HepG2 (cell line): ENCODE data around the gene TMEM270. TPM values are rescaled to one million over a fixed set of nuclear protein-coding genes. Genes with fewer than 3 reads are reported as not detected.

Experiments
- ARNT ChIP-seq: fragments of 450-650 bp; IDR thresholded peaks from 2 replicates; pipeline ENCODE4 v1.6.1; 2017
- ATF1 ChIP-seq: IDR thresholded peaks from 2 replicates; pipeline ENCODE4 v1.6.1; 2016; ENCODE audit warnings: mild to moderate bottlenecking, control low read depth
- ERF ChIP-seq: IDR thresholded peaks from 2 replicates; pipeline ENCODE4 v1.6.1; 2018; ENCODE audit warnings: missing biosample characterization, missing genetic modification reagents
- GABPA ChIP-seq, 2 experiments: IDR thresholded peaks; 2 replicates each; pipeline ENCODE4 v1.6.1; 2011 to 2016; ENCODE audit warnings: low read depth in 2 of 2, low read length in 1 of 2, missing biosample characterization in 1 of 2, missing genetic modification characterization in 1 of 2
- GATAD1 ChIP-seq: IDR thresholded peaks from 2 replicates; pipeline ENCODE4 v1.6.1; 2016; ENCODE audit warnings: missing genetic modification reagents, missing compliant biosample characterization
- KDM5B ChIP-seq: sonication (generic); formaldehyde crosslinking; IDR thresholded peaks from 2 replicates; pipeline ENCODE4 v1.4.0; 2020; ENCODE audit warnings: missing genetic modification reagents, mild to moderate bottlenecking, borderline replicate concordance
- KDM6A ChIP-seq: IDR thresholded peaks from 2 replicates; pipeline ENCODE4 v1.6.1; 2016; ENCODE audit warnings: low read depth
- NFYC ChIP-seq: IDR thresholded peaks from 2 replicates; pipeline ENCODE4 v1.6.1; 2016; ENCODE audit warnings: missing genetic modification reagents, missing compliant biosample characterization
- SKI ChIP-seq: fragments of 450-650 bp; IDR thresholded peaks from one replicate; pipeline ENCODE4 v1.6.1; 2018; ENCODE audit warnings: mild to moderate bottlenecking; ENCODE audit not compliant: partially characterized antibody
- TCF12 ChIP-seq, 2 experiments: fragments of 450-650 bp in 1 of 2; sonication (generic) in 1 of 2; formaldehyde crosslinking in 1 of 2; IDR thresholded peaks; 2 replicates each; pipeline versions ENCODE4 v1.6.1 to v1.8.0; 2017 to 2022; ENCODE audit warnings: antibody characterized with exemption in 1 of 2, mild to moderate bottlenecking in 1 of 2, missing genetic modification reagents in 1 of 2, moderate library complexity in 1 of 2
- ZFAT ChIP-seq: sonication (generic); formaldehyde crosslinking; conservative IDR thresholded peaks from 2 replicates; pipeline ENCODE4 v1.8.1; 2023; ENCODE audit warnings: missing genetic modification reagents, inconsistent platforms
- ZNF570 ChIP-seq: sonication (generic); formaldehyde crosslinking; IDR thresholded peaks from 2 replicates; pipeline ENCODE4 v1.4.0; 2020; ENCODE audit warnings: mild to moderate bottlenecking, missing genetic modification reagents, borderline replicate concordance
- ZSCAN21 ChIP-seq: sonication (generic); formaldehyde crosslinking; IDR thresholded peaks from 2 replicates; pipeline ENCODE4 v1.8.0; 2022; ENCODE audit warnings: mild to moderate bottlenecking, missing genetic modification reagents, moderate library complexity, borderline replicate concordance
- polyA plus RNA-seq, 8 experiments: library from polyadenylated mRNA; depleted of rRNA in 3 of 8; stranded (reverse) in 7 of 8; unstranded in 1 of 8; fragments of >200 nt; fragmentation: Illumina TruSeq in 4 of 8; extraction: Trizol in 4 of 8; gene quantifications; 2 replicates each; pipeline versions ENCODE4 v1.2.1 to v1.2.3, GENCODE V29; 2011 to 2016; ENCODE audit warnings: low read depth in 4 of 8, missing spikeins in 1 of 8, mixed read lengths in 1 of 8; ENCODE audit not compliant: insufficient read depth in 1 of 8
- total RNA-seq, 5 experiments: library from RNA; depleted of rRNA; stranded (reverse); fragments of >200 nt; fragmentation: Illumina TruSeq; extraction: Trizol; gene quantifications; 2 replicates each; pipeline ENCODE4 v1.2.3, GENCODE V29; 2016; ENCODE audit warnings: low read depth in 1 of 5
- TF ChIP-seq, protein P1 (sequence below): sonication (generic); formaldehyde crosslinking; IDR thresholded peaks from 2 replicates; pipeline ENCODE4 v1.4.0; 2020; ENCODE audit warnings: missing genetic modification reagents
- TF ChIP-seq, protein P2 (sequence below), 2 experiments: IDR thresholded peaks; 2 replicates each; pipeline ENCODE4 v1.6.1; 2011 to 2012; ENCODE audit warnings: low read length in 2 of 2, borderline replicate concordance in 1 of 2, low read depth in 1 of 2, mild to moderate bottlenecking in 1 of 2, moderate library complexity in 1 of 2
- TF ChIP-seq, protein P3 (sequence below): sonication (generic); formaldehyde crosslinking; IDR thresholded peaks from 2 replicates; pipeline ENCODE4 v1.8.1; 2023; ENCODE audit warnings: mild to moderate bottlenecking, missing genetic modification reagents
- TF ChIP-seq, protein P4 (sequence below): sonication (generic); formaldehyde crosslinking; IDR thresholded peaks from 2 replicates; pipeline ENCODE4 v1.4.0; 2020; ENCODE audit warnings: missing genetic modification reagents, borderline replicate concordance
- TF ChIP-seq, protein P5 (sequence below): IDR thresholded peaks from 2 replicates; pipeline ENCODE4 v1.6.1; 2016; ENCODE audit warnings: low read depth, control low read depth

TMEM270 gene
- total and polyA plus RNA-seq, 2 of the 13 experiments (the other 11 are each of a cell fraction or from before 2014, with no cell fraction given), result not detected

DNA sequence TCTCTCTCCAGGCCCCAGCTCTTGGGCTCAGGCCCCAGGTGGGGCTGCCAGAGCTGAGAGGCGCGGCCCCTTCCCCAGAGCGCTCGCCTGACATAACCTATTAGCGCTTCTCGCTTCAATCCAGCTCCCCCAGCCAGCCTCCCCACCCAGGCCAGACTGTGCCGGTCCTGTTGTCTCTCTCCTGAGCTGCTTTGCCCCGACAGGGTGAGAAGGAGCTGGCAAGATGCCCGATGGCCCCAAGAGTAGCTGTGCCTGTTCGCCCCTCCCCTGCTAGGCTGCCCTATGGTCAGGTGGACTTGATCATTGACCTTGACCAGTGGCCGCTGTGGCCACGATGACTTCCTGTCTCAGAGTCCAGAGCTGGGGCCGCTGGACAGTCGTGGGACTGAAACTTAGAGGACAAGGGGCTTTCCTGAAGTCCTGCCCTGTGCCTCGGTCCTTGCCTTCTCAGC lies 9.1 kb downstream of the TMEM270 start (continued):
- TF ChIP-seq, protein P1, sequence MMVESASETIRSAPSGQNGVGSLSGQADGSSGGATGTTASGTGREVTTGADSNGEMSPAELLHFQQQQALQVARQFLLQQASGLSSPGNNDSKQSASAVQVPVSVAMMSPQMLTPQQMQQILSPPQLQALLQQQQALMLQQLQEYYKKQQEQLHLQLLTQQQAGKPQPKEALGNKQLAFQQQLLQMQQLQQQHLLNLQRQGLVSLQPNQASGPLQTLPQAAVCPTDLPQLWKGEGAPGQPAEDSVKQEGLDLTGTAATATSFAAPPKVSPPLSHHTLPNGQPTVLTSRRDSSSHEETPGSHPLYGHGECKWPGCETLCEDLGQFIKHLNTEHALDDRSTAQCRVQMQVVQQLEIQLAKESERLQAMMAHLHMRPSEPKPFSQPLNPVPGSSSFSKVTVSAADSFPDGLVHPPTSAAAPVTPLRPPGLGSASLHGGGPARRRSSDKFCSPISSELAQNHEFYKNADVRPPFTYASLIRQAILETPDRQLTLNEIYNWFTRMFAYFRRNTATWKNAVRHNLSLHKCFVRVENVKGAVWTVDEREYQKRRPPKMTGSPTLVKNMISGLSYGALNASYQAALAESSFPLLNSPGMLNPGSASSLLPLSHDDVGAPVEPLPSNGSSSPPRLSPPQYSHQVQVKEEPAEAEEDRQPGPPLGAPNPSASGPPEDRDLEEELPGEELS (CRISPR knock-in tag), result peak; percentile 60; the same call in 1 of the 2 replicates
- TF ChIP-seq NFYC (CRISPR knock-in tag) (no peak), ZFAT (CRISPR knock-in tag) (no peak), KDM5B (peak; percentile 37; the same call in 1 of the 2 replicates), GATAD1 (CRISPR knock-in tag) (peak; percentile 59; the same call in 1 of the 2 replicates), KDM6A (CRISPR knock-in tag) (peak; percentile 52; the same call in 1 of the 2 replicates), GABPA (IDR thresholded peaks at IDR 0.05; ENCODE audit: low read depth, low read length) (no peak), GABPA (CRISPR knock-in tag; IDR thresholded peaks at IDR 0.05; ENCODE audit: low read depth) (peak; percentile 72), ZNF570 (no peak), ERF (CRISPR knock-in tag) (peak; percentile 94), ATF1 (CRISPR knock-in tag) (no peak), ZSCAN21 (CRISPR knock-in tag) (no peak), SKI (peak; percentile 95), ARNT (no peak), TCF12 (IDR thresholded peaks at IDR 0.05) (no peak), TCF12 (CRISPR knock-in tag; IDR thresholded peaks at IDR 0.05) (peak; percentile 70; the same call in 1 of the 2 replicates)
- TF ChIP-seq, protein P2, sequence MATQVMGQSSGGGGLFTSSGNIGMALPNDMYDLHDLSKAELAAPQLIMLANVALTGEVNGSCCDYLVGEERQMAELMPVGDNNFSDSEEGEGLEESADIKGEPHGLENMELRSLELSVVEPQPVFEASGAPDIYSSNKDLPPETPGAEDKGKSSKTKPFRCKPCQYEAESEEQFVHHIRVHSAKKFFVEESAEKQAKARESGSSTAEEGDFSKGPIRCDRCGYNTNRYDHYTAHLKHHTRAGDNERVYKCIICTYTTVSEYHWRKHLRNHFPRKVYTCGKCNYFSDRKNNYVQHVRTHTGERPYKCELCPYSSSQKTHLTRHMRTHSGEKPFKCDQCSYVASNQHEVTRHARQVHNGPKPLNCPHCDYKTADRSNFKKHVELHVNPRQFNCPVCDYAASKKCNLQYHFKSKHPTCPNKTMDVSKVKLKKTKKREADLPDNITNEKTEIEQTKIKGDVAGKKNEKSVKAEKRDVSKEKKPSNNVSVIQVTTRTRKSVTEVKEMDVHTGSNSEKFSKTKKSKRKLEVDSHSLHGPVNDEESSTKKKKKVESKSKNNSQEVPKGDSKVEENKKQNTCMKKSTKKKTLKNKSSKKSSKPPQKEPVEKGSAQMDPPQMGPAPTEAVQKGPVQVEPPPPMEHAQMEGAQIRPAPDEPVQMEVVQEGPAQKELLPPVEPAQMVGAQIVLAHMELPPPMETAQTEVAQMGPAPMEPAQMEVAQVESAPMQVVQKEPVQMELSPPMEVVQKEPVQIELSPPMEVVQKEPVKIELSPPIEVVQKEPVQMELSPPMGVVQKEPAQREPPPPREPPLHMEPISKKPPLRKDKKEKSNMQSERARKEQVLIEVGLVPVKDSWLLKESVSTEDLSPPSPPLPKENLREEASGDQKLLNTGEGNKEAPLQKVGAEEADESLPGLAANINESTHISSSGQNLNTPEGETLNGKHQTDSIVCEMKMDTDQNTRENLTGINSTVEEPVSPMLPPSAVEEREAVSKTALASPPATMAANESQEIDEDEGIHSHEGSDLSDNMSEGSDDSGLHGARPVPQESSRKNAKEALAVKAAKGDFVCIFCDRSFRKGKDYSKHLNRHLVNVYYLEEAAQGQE (IDR thresholded peaks at IDR 0.05; ENCODE audit: borderline replicate concordance in 1 of 2, low read depth in 1 of 2, low read length in 2 of 2), result no peak; a peak in 1 of 4 replicates
- TF ChIP-seq, protein P3, sequence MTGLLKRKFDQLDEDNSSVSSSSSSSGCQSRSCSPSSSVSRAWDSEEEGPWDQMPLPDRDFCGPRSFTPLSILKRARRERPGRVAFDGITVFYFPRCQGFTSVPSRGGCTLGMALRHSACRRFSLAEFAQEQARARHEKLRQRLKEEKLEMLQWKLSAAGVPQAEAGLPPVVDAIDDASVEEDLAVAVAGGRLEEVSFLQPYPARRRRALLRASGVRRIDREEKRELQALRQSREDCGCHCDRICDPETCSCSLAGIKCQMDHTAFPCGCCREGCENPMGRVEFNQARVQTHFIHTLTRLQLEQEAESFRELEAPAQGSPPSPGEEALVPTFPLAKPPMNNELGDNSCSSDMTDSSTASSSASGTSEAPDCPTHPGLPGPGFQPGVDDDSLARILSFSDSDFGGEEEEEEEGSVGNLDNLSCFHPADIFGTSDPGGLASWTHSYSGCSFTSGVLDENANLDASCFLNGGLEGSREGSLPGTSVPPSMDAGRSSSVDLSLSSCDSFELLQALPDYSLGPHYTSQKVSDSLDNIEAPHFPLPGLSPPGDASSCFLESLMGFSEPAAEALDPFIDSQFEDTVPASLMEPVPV (CRISPR knock-in tag), result no peak
- TF ChIP-seq, protein P4, sequence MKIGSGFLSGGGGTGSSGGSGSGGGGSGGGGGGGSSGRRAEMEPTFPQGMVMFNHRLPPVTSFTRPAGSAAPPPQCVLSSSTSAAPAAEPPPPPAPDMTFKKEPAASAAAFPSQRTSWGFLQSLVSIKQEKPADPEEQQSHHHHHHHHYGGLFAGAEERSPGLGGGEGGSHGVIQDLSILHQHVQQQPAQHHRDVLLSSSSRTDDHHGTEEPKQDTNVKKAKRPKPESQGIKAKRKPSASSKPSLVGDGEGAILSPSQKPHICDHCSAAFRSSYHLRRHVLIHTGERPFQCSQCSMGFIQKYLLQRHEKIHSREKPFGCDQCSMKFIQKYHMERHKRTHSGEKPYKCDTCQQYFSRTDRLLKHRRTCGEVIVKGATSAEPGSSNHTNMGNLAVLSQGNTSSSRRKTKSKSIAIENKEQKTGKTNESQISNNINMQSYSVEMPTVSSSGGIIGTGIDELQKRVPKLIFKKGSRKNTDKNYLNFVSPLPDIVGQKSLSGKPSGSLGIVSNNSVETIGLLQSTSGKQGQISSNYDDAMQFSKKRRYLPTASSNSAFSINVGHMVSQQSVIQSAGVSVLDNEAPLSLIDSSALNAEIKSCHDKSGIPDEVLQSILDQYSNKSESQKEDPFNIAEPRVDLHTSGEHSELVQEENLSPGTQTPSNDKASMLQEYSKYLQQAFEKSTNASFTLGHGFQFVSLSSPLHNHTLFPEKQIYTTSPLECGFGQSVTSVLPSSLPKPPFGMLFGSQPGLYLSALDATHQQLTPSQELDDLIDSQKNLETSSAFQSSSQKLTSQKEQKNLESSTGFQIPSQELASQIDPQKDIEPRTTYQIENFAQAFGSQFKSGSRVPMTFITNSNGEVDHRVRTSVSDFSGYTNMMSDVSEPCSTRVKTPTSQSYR (CRISPR knock-in tag), result peak; percentile 33; the same call in 1 of the 2 replicates
- TF ChIP-seq, protein P5, sequence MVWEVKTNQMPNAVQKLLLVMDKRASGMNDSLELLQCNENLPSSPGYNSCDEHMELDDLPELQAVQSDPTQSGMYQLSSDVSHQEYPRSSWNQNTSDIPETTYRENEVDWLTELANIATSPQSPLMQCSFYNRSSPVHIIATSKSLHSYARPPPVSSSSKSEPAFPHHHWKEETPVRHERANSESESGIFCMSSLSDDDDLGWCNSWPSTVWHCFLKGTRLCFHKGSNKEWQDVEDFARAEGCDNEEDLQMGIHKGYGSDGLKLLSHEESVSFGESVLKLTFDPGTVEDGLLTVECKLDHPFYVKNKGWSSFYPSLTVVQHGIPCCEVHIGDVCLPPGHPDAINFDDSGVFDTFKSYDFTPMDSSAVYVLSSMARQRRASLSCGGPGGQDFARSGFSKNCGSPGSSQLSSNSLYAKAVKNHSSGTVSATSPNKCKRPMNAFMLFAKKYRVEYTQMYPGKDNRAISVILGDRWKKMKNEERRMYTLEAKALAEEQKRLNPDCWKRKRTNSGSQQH (CRISPR knock-in tag), result peak; percentile 46; the same call in 1 of the 2 replicates
